HG03159 (cell line): ENCODE measurements around the gene MLX.
"Not testable (repeated sequence)": the region's sequence is repeated elsewhere in the genome, so short reads cannot be mapped to it uniquely, and the experiment has no call there.

Source experiments
- ATAC-seq: cut with Tn5 transposase; IDR thresholded peaks from one replicate; pipeline ENCODE4 v1.9.1; 2021; ENCODE audit warnings: mild to moderate bottlenecking, moderate library complexity; ENCODE audit not compliant: unreplicated experiment

Gene MLX

GRCh38 chr17:42554250-42555121, 12.4 kb upstream of the MLX start:
- ATAC-seq = peak; percentile 78

- ATAC-seq = no peak
Observed at GRCh38 chr17:42555122-42555622, 11.7 kb upstream of the MLX start.

- not testable (repeated sequence) for ATAC-seq
Observed at GRCh38 chr17:42555961-42556617, 10.8 kb upstream of the MLX start.

GRCh38 chr17:42559075-42559474, 7.8 kb upstream of the MLX start:
- ATAC-seq = no peak

- ATAC-seq = no peak
Observed at GRCh38 chr17:42560246-42560645, 6.7 kb upstream of the MLX start.

- ATAC-seq = no peak
Observed at GRCh38 chr17:42561897-42562387, 5.0 kb upstream of the MLX start, which contains the start of gene COASY. Gene COASY (plus strand): TSS chr17:42562148. CDS start chr17:42562623, 475 bp downstream.

- ATAC-seq = no peak
Observed at GRCh38 chr17:42562388-42563142, 4.3 kb upstream of the MLX start.

- no peak for ATAC-seq
Observed at GRCh38 chr17:42563143-42563509, 3.8 kb upstream of the MLX start.

- no peak for ATAC-seq
Observed at GRCh38 chr17:42563543-42563942, 3.4 kb upstream of the MLX start.

GRCh38 chr17:42563950-42564349, 3.0 kb upstream of the MLX start:
- ATAC-seq = no peak

- ATAC-seq = no peak
Observed at GRCh38 chr17:42564815-42565522, 1.9 kb upstream of the MLX start.

GRCh38 chr17:42565523-42566214, 1.2 kb upstream of the MLX start:
- no peak for ATAC-seq

- no peak for ATAC-seq
Observed at GRCh38 chr17:42566215-42566882, 551 bp upstream of the MLX start.

GRCh38 chr17:42568341-42569111, 1.6 kb downstream of the MLX start:
- ATAC-seq = no peak

GRCh38 chr17:42571435-42572225, 4.7 kb downstream of the MLX start:
- ATAC-seq = no peak

GRCh38 chr17:42573095-42573494, 6.2 kb downstream of the MLX start:
- ATAC-seq = no peak

GRCh38 chr17:42574463-42574862, 7.6 kb downstream of the MLX start:
- no peak for ATAC-seq

GRCh38 chr17:42577140-42577531, 10.2 kb downstream of the MLX start:
- no peak for ATAC-seq
